Right cardiac atrium (tissue), 5 donors: ENCODE data around the gene CD44. TPM values are rescaled to one million over a fixed set of nuclear protein-coding genes. Genes with fewer than 3 reads are reported as not detected.

Experiments
- ATAC-seq, 2 donors: fragments of 200-7000 bp; cut with Tn5 transposase; one replicate each; pipeline versions ENCODE4 v1.8.0 to v1.9.1; 2020; ENCODE audit warnings: moderate library complexity in 2 of 2, mild to moderate bottlenecking in 1 of 2
- DNase-seq, 3 donors: peaks; one replicate each; pipeline ENCODE4 v3.0.0-alpha.2; 2020
- H3K27ac ChIP-seq: one replicate; pipeline ENCODE4 v1.5.1; 2013; ENCODE audit warnings: mild to moderate bottlenecking, low read length, control low read depth, moderate library complexity
- H3K27me3 ChIP-seq: one replicate; pipeline ENCODE4 v1.6.1; 2013; ENCODE audit not compliant: control insufficient read depth, insufficient read depth
- H3K4me1 ChIP-seq: one replicate; pipeline ENCODE4 v1.6.1; 2013; ENCODE audit warnings: low read length; ENCODE audit not compliant: control insufficient read depth, insufficient read depth
- H3K4me3 ChIP-seq: one replicate; pipeline ENCODE4 v1.5.1; 2013; ENCODE audit warnings: low read length, control low read depth
- H3K9me3 ChIP-seq: one replicate; pipeline ENCODE4 v1.6.1; 2013; ENCODE audit warnings: low read length; ENCODE audit not compliant: control insufficient read depth
- WGBS: extraction: QIAGEN DNeasy Blood & Tissue Kit; methylation state at CpG from one replicate; pipeline ENCODE4 v1.1.7; 2013; 5-methylcytosine and 5-hydroxymethylcytosine counted together
- intact Hi-C, 4 donors: fragments of 100-400 bp; cut with DNase I; formaldehyde crosslinking; loops; one replicate each; pipeline versions ENCODE4 v1.11.0 to v1.14.0; 2022 to 2023
- polyA plus RNA-seq: library from polyadenylated mRNA; stranded (reverse); fragments of 200-250 nt; gene quantifications from one replicate; pipeline ENCODE4 v1.2.3, GENCODE V29; 2013
- total RNA-seq, 4 donors: library from RNA; stranded (reverse); fragmentation: NEBNext Ultra II Directional; extraction: Animal tissue kit (Norgen Biotek cat#: 25700); gene quantifications; one replicate each; pipeline ENCODE4 v1.2.1, GENCODE V29; 2021
- donor health status: healthy with polysubstance abuse.
- donor health status: DM: no; HTN: yes; CAD: no.
- donor health status: DM: no; HTN: no; CAD: no.
- donor health status: DM: no; HTN: yes; CAD: no; lungs with severe emphysema.
- donor health status: DM: yes; HTN: yes; CAD: no.

The CD44 gene
- total and polyA plus RNA-seq, 5 donors, result 7.5 to 50.7 (median 36.9) TPM

DNA sequence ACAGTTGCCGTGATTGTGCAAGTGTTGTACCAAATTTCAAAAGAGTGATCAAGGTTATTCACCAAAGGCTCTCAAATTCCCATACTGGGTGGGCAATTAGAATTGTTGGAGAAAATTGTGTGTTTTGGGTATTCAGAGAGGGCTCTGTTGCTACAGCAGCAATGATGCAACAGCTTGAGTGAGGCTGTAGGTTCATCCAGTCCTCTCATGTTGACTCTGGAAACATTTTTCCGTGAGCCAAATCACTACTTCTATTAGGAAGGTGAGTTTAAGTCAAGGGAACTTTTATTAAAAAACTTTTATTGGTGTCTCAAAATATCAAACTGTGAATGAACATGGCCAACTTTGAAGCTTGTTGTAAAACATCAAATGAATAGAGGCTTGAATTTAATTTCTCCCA lies 116.5 kb downstream of the CD44 start:
- 94% methylated on average over 2 of the region's 2 CpGs for WGBS
- DNase-seq (no peak), ATAC-seq (no peak)
- H3K9me3 ChIP-seq, result no peaks in the 10 kb centered on the region
- H3K4me3 ChIP-seq, result no peak overlapping the region
- H3K27me3 ChIP-seq, result no peaks in the 10 kb centered on the region
- H3K27ac ChIP-seq, result no peak overlapping the region
- no peaks in the 10 kb centered on the region for H3K4me1 ChIP-seq
- intact Hi-C loops, result no loop called here

DNA sequence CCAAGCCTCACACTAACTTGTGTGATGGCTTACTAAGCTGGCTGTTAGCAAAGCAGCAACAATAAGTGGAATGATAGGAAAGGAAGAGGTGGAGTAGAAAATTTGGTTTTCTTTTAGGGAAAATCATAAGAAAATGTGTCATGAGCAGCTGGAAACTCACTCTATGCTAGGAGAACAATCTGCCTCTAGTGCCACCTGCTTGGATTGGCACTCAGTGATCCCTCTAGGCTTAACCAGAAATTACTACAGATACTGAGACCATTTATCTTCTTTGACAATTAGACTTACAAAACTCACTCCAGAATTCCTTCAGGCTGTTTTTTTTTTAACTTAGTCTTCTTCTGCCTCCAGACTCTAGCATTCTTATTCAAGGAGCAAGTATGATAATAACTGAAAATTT lies 117.3 kb downstream of the CD44 start:
- ATAC-seq (no peak), DNase-seq (no peak)
- Histone ChIP-seq H3K9me3 (no peaks in the 10 kb centered on the region), H3K4me3 (no peak overlapping the region), H3K27me3 (no peaks in the 10 kb centered on the region), H3K27ac (no peak overlapping the region), H3K4me1 (no peaks in the 10 kb centered on the region)
- intact Hi-C loops, result no loop called here

DNA sequence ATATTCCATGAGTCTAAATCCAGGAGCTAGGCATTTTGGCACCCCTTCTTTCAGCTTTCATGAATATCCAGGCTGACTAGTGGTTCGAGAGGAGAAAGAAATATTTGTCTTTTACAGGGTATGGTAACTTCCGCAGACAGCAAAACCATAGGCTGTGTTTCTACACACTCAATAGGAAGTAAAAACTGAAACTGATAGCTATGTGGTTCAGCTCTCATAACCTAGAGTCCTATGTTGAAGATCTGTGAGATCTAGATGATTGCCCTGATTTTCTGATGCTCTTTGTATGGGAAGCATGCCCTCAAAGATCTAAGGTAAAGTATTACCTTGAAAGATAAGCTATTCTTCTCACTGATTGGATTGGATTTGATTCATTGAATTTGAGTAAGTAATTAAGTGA lies 118.3 kb downstream of the CD44 start:
- Histone ChIP-seq H3K27ac (no peak overlapping the region), H3K27me3 (no peaks in the 10 kb centered on the region), H3K4me3 (no peak overlapping the region), H3K9me3 (no peaks in the 10 kb centered on the region), H3K4me1 (no peaks in the 10 kb centered on the region)
- ATAC-seq, result no peak
- no peak for DNase-seq
- intact Hi-C loops, result no loop called here
- 63% methylated on average over 2 of the region's 2 CpGs for WGBS

DNA sequence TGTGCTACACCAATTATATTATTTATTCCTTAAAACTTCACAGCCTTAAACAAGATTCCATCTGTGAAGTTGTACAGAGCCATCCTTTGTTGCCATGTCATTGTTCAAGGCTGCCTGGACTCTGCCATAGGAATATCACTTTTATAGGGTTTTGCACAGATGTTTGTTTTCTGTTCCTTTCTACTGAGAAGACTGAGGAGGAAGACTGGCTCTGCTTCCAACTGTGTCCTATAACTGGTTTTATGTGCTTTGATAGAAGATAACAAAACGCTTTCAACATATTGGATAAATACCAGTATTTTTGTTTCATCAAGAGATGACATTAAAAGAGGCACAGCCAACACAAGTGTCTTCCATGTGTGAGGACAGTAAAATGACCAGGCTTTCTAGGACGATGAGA lies 120.6 kb downstream of the CD44 start:
- no peak overlapping the region for H3K4me3 ChIP-seq
- H3K27ac ChIP-seq, result no peak overlapping the region
- WGBS, result 73% methylated on average over 2 of the region's 2 CpGs
- intact Hi-C loops, result no loop called here
- ATAC-seq, result no peak
- H3K9me3 ChIP-seq, result no peaks in the 10 kb centered on the region
- DNase-seq, result no peak
- no peaks in the 10 kb centered on the region for H3K27me3 ChIP-seq
- no peaks in the 10 kb centered on the region for H3K4me1 ChIP-seq

DNA sequence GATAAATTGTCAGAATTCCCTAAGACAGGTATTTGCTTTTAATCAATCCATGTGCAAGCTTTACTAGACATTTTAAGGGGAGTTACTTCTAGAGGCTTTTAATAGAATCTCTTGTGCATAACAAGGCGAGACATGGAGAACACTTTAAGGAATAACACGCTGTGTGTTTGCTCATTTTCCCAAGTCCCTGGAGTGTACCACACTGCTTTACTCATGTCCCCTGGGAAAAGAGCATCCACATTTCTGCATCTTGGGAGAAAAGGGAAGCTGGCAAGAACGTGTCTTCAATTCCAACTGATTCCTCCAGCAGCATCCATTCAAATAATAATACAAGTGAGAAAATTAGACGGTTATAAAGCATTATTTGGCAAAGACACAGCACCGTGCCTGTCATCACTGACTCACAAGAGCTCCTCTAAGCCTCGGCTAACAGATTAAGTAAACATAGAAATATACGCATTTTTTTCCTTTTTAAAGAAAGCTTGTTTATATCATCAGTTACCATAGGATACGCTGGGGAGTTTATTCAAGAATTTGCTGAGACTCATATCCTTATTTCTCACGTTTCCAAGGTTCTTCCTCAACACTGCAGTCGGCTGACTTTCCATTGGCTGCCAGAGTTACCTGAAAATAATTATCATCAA lies 121.5 kb downstream of the CD44 start:
- no peaks in the 10 kb centered on the region for H3K4me1 ChIP-seq
- no peaks in the 10 kb centered on the region for H3K27me3 ChIP-seq
- DNase-seq (no peak), ATAC-seq (peak in 1 of 2 donors; percentile 13)
- H3K27ac ChIP-seq, result no peak overlapping the region
- no peaks in the 10 kb centered on the region for H3K9me3 ChIP-seq
- WGBS, result 53% methylated on average over 10 of the region's 10 CpGs
- intact Hi-C loops, result no loop called here
- H3K4me3 ChIP-seq, result no peak overlapping the region

DNA sequence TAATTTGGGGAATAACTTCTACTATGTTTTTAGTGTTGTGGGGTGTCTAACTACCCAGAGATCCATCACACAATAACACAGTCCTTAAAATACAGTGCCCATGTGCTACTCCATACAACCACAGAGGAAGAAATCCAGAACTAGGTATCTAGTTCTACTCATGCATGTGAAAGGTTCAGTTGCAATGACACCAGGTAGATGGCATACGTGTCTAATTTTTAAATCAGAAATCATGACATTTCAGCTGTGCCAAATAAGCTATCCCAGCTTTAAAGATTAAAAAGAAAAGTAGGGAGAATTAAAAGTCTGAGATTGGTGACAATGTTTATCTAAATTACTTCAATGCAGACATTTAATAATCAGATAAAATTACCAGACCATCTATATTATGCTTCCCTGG lies 122.2 kb downstream of the CD44 start:
- Histone ChIP-seq H3K27me3 (no peaks in the 10 kb centered on the region), H3K9me3 (no peaks in the 10 kb centered on the region), H3K4me1 (no peaks in the 10 kb centered on the region), H3K27ac (no peak overlapping the region), H3K4me3 (no peak overlapping the region)
- WGBS, result 90% methylated on average over 1 of the region's 1 CpG
- DNase-seq, result no peak
- intact Hi-C loops, result no loop called here
- ATAC-seq, result no peak

DNA sequence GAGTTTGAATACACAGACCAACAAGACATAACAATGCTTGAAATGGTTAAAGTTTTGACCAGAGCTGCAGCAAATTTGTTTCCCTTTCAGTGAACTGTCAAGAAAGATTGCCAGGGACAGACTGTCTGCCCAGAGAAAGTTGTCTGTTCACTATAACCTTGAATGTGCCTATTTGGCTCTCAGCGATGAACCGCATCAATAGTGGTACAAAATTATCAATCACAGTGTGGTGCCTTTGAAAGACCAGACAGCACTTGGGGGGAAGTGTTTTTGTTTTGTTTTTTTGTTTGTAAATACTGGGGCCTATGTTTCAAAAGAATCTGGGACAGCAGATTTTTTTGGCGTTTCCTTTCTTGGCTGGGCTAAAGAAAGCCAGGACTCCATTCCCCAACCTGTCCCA lies 123.1 kb downstream of the CD44 start:
- H3K4me3 ChIP-seq, result no peak overlapping the region
- no peaks in the 10 kb centered on the region for H3K4me1 ChIP-seq
- WGBS, result 90% methylated on average over 3 of the region's 3 CpGs
- H3K27ac ChIP-seq, result no peak overlapping the region
- no peaks in the 10 kb centered on the region for H3K27me3 ChIP-seq
- ATAC-seq (no peak), DNase-seq (no peak)
- intact Hi-C loops, result no loop called here
- H3K9me3 ChIP-seq, result no peaks in the 10 kb centered on the region

DNA sequence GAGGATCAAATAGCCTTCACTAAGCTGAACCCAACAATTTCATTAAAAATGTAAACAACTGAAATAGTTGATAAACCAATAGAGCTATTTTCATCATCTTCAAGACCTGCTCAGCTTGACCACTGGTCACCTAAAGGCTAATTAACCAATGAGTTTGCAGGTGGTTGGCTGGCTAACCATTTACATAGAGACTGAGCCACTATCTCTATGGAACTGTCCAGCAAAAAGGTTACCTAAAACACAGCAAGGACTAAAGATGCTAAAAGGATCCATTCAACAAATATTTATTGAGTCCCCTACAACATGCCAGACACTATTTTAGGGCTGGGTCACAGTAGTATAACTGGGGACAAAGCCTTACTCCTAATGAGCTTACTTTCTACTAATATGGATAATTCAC lies 123.8 kb downstream of the CD44 start:
- intact Hi-C loops, result no loop called here
- H3K9me3 ChIP-seq, result no peaks in the 10 kb centered on the region
- DNase-seq, result no peak

DNA sequence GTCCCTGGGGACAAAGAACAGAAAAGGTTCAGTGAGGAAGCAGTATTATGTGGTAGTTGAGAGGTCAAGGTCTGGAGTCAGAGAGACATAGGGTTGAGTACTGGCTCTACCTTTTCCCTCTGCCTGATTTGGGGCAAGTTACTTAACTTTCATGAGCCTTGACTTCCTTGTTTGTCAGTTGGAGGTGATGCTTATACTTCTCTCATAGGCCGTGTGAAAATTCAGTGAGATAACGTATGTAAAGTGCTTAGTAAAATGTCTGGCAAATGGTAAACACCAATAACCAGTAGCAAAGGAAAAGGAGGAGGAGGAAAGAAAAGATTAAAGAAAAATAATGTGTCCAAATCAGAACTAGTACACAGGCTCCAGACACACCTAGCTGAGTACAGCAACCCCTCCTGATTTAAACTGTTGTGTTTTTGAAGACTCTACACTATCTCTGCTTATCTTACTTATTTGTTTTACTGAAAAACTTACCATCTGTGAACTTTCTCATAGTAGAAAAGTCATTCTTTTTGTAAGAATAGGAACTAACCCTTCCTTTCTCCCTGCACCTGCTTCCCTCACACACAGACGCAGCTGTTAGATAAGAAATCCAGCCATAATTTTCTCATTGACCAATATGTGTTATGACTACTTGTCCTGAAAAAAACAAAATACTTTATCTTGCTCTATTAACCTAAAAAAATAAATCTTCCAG lies 126.9 kb downstream of the CD44 start:
- no peaks in the 10 kb centered on the region for H3K27me3 ChIP-seq
- H3K4me1 ChIP-seq, result no peaks in the 10 kb centered on the region
- H3K27ac ChIP-seq, result no peak overlapping the region
- DNase-seq (no peak), ATAC-seq (no peak)
- H3K9me3 ChIP-seq, result no peaks in the 10 kb centered on the region
- intact Hi-C loops, result no loop called here
- 69% methylated on average over 3 of the region's 3 CpGs for WGBS
- H3K4me3 ChIP-seq, result no peak overlapping the region

More for the DNA sequence above, 123.8 kb downstream of the CD44 start:
- ATAC-seq, result no peak
- no peaks in the 10 kb centered on the region for H3K27me3 ChIP-seq
- no peak overlapping the region for H3K27ac ChIP-seq
- no peak overlapping the region for H3K4me3 ChIP-seq
- H3K4me1 ChIP-seq, result no peaks in the 10 kb centered on the region

DNA sequence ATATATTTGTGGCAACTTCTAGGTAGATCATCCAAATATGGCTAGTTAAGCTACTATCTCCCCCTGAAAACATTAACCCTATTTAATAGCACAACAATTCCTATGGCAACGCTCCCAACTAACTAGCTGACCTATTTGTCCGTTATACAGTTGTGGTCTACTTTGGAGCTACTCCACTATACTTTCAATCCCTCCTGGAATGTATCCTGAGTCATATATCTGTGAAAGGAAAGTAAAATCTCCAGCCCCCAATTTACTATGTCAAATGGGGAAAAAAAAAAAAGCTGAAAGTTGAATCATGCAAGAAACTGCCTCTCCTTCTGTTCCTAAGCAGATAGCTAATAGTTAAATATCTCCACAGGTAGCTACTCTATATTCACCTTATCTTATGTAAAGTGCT lies 128.5 kb downstream of the CD44 start:
- no peaks in the 10 kb centered on the region for H3K9me3 ChIP-seq
- no peak for DNase-seq
- no peak overlapping the region for H3K4me3 ChIP-seq
- no peaks in the 10 kb centered on the region for H3K4me1 ChIP-seq
- ATAC-seq, result no peak
- H3K27me3 ChIP-seq, result no peaks in the 10 kb centered on the region
- 89% methylated on average over 2 of the region's 2 CpGs for WGBS
- intact Hi-C loops, result no loop called here
- no peak overlapping the region for H3K27ac ChIP-seq

DNA sequence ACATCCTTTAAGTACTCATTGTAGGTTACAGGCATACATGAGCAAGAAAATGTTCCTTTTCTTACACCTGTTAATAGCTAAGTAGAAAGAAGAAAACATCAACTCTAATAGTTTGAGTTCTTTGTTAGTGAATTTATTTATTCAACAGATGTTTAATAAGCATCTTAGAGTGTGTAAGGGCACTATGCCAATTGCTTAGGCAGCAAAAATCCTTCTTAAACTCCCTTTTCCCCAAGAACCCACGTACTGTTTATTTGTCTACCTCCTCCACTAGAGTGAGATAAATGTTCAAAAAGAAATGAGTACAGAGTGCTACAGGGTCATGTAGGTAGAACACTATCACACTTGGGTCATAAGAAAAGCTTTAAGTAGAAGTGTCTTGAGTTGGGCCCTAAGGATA lies 131.4 kb downstream of the CD44 start:
- intact Hi-C loops, result no loop called here

DNA sequence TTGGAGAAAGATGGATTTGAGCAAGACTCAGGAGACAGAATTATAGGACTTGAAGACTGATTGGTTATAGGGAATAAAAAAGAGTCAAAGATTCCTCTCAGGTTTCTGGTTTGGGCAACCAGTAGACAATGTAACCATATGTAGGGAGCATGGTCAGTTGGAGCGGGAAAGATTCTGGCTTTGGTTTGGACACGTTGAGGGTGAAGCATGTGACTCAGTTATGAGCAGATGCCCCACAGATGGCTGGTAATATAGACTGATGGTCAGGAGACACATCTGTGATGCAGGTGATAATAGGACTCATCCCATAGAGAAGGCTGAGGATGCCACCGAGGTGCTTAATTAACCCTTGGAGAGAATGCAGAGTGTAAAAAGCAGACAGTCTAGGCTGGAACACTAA lies 132.1 kb downstream of the CD44 start:
- DNase-seq (no peak), ATAC-seq (no peak)
- H3K27ac ChIP-seq, result no peak overlapping the region
- intact Hi-C loops, result no loop called here
- no peak overlapping the region for H3K4me3 ChIP-seq
- H3K27me3 ChIP-seq, result no peaks in the 10 kb centered on the region
- 95% methylated on average over 3 of the region's 3 CpGs for WGBS
- peaks cover 5% of the 10 kb centered on the region for H3K4me1 ChIP-seq
- H3K9me3 ChIP-seq, result no peaks in the 10 kb centered on the region

More for the DNA sequence above, 131.4 kb downstream of the CD44 start:
- Histone ChIP-seq H3K27ac (no peak overlapping the region), H3K4me1 (peaks cover 1% of the 10 kb centered on the region), H3K4me3 (no peak overlapping the region), H3K9me3 (no peaks in the 10 kb centered on the region), H3K27me3 (no peaks in the 10 kb centered on the region)
- DNase-seq (no peak), ATAC-seq (no peak)
- WGBS, result 47% methylated on average over 1 of the region's 1 CpG
